GM10847 (cell line): ENCODE measurements around the gene ALDH1A3.

Experiments
- POLR2A ChIP-seq: IDR thresholded peaks from 2 replicates; pipeline ENCODE4 v1.6.1; 2011; ENCODE audit not compliant: insufficient read length; ENCODE audit errors: extremely low read depth

ALDH1A3 gene

GRCh38 chr15:100934726-100935125 is 55.1 kb downstream of the ALDH1A3 start:
- no peak for TF ChIP-seq POLR2A

- no peak for TF ChIP-seq POLR2A
Observed at GRCh38 chr15:100937171-100937570, 57.5 kb downstream of the ALDH1A3 start.

- TF ChIP-seq POLR2A = no peak
Observed at GRCh38 chr15:100939791-100940190, 60.2 kb downstream of the ALDH1A3 start.

GRCh38 chr15:100940767-100941379 is 61.2 kb downstream of the ALDH1A3 start:
- no peak for TF ChIP-seq POLR2A

GRCh38 chr15:100941536-100941935 is 61.9 kb downstream of the ALDH1A3 start:
- TF ChIP-seq POLR2A = no peak

- no peak for TF ChIP-seq POLR2A
Observed at GRCh38 chr15:100942656-100943425, 63.2 kb downstream of the ALDH1A3 start.

- no peak for TF ChIP-seq POLR2A
Observed at GRCh38 chr15:100944244-100944895, 64.7 kb downstream of the ALDH1A3 start.

- no peak for TF ChIP-seq POLR2A
Observed at GRCh38 chr15:100944986-100945385, 65.4 kb downstream of the ALDH1A3 start.

GRCh38 chr15:100947760-100948429 is 68.3 kb downstream of the ALDH1A3 start:
- TF ChIP-seq POLR2A = no peak

- TF ChIP-seq POLR2A = no peak
Observed at GRCh38 chr15:100948430-100948762, 68.8 kb downstream of the ALDH1A3 start.

- no peak for TF ChIP-seq POLR2A
Observed at GRCh38 chr15:100949691-100950090, 70.1 kb downstream of the ALDH1A3 start.

GRCh38 chr15:100951965-100952364 is 72.3 kb downstream of the ALDH1A3 start:
- no peak for TF ChIP-seq POLR2A

- TF ChIP-seq POLR2A = no peak
Observed at GRCh38 chr15:100952566-100952965, 72.9 kb downstream of the ALDH1A3 start.

GRCh38 chr15:100958326-100959065 is 78.9 kb downstream of the ALDH1A3 start:
- TF ChIP-seq POLR2A = no peak

GRCh38 chr15:100959066-100960050 is 79.7 kb downstream of the ALDH1A3 start:
- no peak for TF ChIP-seq POLR2A
